Neural cell (in vitro differentiated cells): ENCODE data around the gene ARHGEF10L. TPM values are rescaled to one million over a fixed set of nuclear protein-coding genes. Genes with fewer than 3 reads are reported as not detected.

Experiments
- H2AFZ ChIP-seq: fragments of 200-600, 300-800 bp; sonication (generic), shearing (Covaris generic); 2 replicates; pipeline ENCODE4 v1.6.0; 2014; ENCODE audit warnings: low read depth, mild to moderate bottlenecking, antibody characterized with exemption, low read length, moderate library complexity
- H3F3A ChIP-seq: fragments of 200-600 bp; shearing (Covaris generic); 2 replicates; pipeline ENCODE4 v1.6.1; 2016; ENCODE audit warnings: mild to moderate bottlenecking, moderate library complexity, mixed read lengths, antibody characterized with exemption, low read length; ENCODE audit not compliant: insufficient read depth, poor library complexity, severe bottlenecking
- H3K27ac ChIP-seq: fragments of 200-600, 300-800 bp; sonication (generic), shearing (Covaris generic); 2 replicates; pipeline ENCODE4 v1.5.1; 2014; ENCODE audit warnings: mild to moderate bottlenecking, low read length, moderate library complexity
- H3K27me3 ChIP-seq: fragments of 300-800, 200-600 bp; sonication (generic), shearing (Covaris generic); 2 replicates; pipeline ENCODE4 v1.6.0; 2014; ENCODE audit warnings: mild to moderate bottlenecking, low read depth, low read length, moderate library complexity; ENCODE audit not compliant: insufficient read depth
- H3K36me3 ChIP-seq: fragments of 300-800, 200-600 bp; sonication (generic), shearing (Covaris generic); 2 replicates; pipeline ENCODE4 v1.5.1; 2014; ENCODE audit warnings: mild to moderate bottlenecking, antibody characterized with exemption, low read length, moderate library complexity; ENCODE audit not compliant: insufficient read depth
- H3K4me2 ChIP-seq: fragments of 300-800, 200-600 bp; sonication (generic), shearing (Covaris generic); 2 replicates; pipeline ENCODE4 v1.6.0; 2014; ENCODE audit warnings: mild to moderate bottlenecking, low read length
- H3K4me3 ChIP-seq: fragments of 300-800, 200-600 bp; sonication (generic), shearing (Covaris generic); 2 replicates; pipeline ENCODE4 v1.5.1; 2014; ENCODE audit warnings: mild to moderate bottlenecking, low read length, moderate library complexity
- H3K79me2 ChIP-seq: fragments of 200-600 bp; shearing (Covaris generic); replicated peaks from 2 replicates; pipeline ENCODE4 v1.6.0; 2014; ENCODE audit warnings: mild to moderate bottlenecking, low read length, moderate library complexity; ENCODE audit not compliant: insufficient read depth
- H3K9ac ChIP-seq: fragments of 300-800, 200-600 bp; sonication (generic), shearing (Covaris generic); 2 replicates; pipeline ENCODE4 v1.6.1; 2016; ENCODE audit warnings: mild to moderate bottlenecking, low read length, mixed read lengths
- H3K9me2 ChIP-seq: fragments of 200-600 bp; shearing (Covaris generic); 2 replicates; pipeline ENCODE4 v1.6.1; 2016; ENCODE audit warnings: mild to moderate bottlenecking, low read length, mixed read lengths; ENCODE audit not compliant: insufficient read depth
- H3K9me3 ChIP-seq: fragments of 200-600, 300-800 bp; sonication (generic), shearing (Covaris generic); 2 replicates; pipeline ENCODE4 v1.6.1; 2016; ENCODE audit warnings: mild to moderate bottlenecking, mixed run types, low read length, moderate library complexity, mixed read lengths
- H4K20me1 ChIP-seq: fragments of 200-600 bp; shearing (Covaris generic); 2 replicates; pipeline ENCODE4 v1.6.1; 2016; ENCODE audit warnings: mild to moderate bottlenecking, mixed run types; ENCODE audit not compliant: insufficient read depth
- CTCF ChIP-seq: fragments of 450-650 bp; IDR thresholded peaks from 2 replicates; pipeline ENCODE4 v1.5.1; 2014; ENCODE audit warnings: antibody characterized with exemption, mild to moderate bottlenecking, moderate library complexity; ENCODE audit not compliant: poor library complexity, severe bottlenecking
- EP300 ChIP-seq: fragments of 450-650 bp; conservative IDR thresholded peaks from 2 replicates; pipeline ENCODE4 v1.6.1; 2014; ENCODE audit warnings: antibody characterized with exemption, mild to moderate bottlenecking, moderate library complexity; ENCODE audit not compliant: poor library complexity, severe bottlenecking
- EZH2 ChIP-seq: fragments of 200-600, 300-800 bp; shearing (Covaris generic), sonication (generic); IDR thresholded peaks from 2 replicates; pipeline ENCODE4 v1.6.1; 2014; ENCODE audit warnings: antibody characterized with exemption, low read length, borderline replicate concordance, mild to moderate bottlenecking; ENCODE audit not compliant: insufficient read depth, poor library complexity, severe bottlenecking
- MXI1 ChIP-seq: fragments of 450-650 bp; conservative IDR thresholded peaks from 2 replicates; pipeline ENCODE4 v1.6.1; 2014; ENCODE audit warnings: antibody characterized with exemption, mild to moderate bottlenecking; ENCODE audit not compliant: poor library complexity, severe bottlenecking
- POLR2AphosphoS5 ChIP-seq: IDR thresholded peaks from 2 replicates; pipeline ENCODE4 v1.6.1; 2012
- RAD21 ChIP-seq: fragments of 450-650 bp; conservative IDR thresholded peaks from 2 replicates; pipeline ENCODE4 v1.6.1; 2014; ENCODE audit warnings: antibody characterized with exemption, mild to moderate bottlenecking, moderate library complexity
- REST ChIP-seq: IDR thresholded peaks from 2 replicates; pipeline ENCODE4 v1.6.1; 2012; ENCODE audit warnings: borderline replicate concordance
- SMC3 ChIP-seq: fragments of 450-650 bp; conservative IDR thresholded peaks from 2 replicates; pipeline ENCODE4 v1.6.1; 2014; ENCODE audit warnings: antibody characterized with exemption, mild to moderate bottlenecking, moderate library complexity; ENCODE audit not compliant: poor library complexity
- TAF1 ChIP-seq: IDR thresholded peaks from 2 replicates; pipeline ENCODE4 v1.6.1; 2012; ENCODE audit warnings: low read depth
- polyA plus RNA-seq: library from polyadenylated mRNA; depleted of rRNA; stranded (reverse); fragments of >200 nt; gene quantifications from 2 replicates; pipeline ENCODE4 v1.2.3, GENCODE V29; 2014

Gene ARHGEF10L
- polyA plus RNA-seq, 1 donor from 2014 or later, result 123 TPM

- H3K9me2 ChIP-seq, result no peaks in the 10 kb centered on the region
- no peak overlapping the region for H3K4me2 ChIP-seq
- no peak overlapping the region for H3K9ac ChIP-seq
- H3K36me3 ChIP-seq, result no peaks in the 10 kb centered on the region
- H4K20me1 ChIP-seq, result no peaks in the 10 kb centered on the region
- no peak overlapping the region for H3K27ac ChIP-seq
- H3K9me3 ChIP-seq, result no peaks in the 10 kb centered on the region
- TF ChIP-seq MXI1 (no peak), CTCF (no peak), TAF1 (no peak), EP300 (no peak), POLR2AphosphoS5 (no peak), REST (no peak), RAD21 (no peak), SMC3 (no peak), EZH2 (no peak)
- no peaks in the 10 kb centered on the region for H3K79me2 ChIP-seq
- no peak overlapping the region for H3K4me3 ChIP-seq
- no peaks in the 10 kb centered on the region for H3K27me3 ChIP-seq
- H3F3A ChIP-seq, result no peaks in the 10 kb centered on the region
- H2AFZ ChIP-seq, result no peak overlapping the region
These were observed 145.3 kb downstream of the ARHGEF10L start for GRCh38 chr1:17684810-17685209.

GRCh38 chr1:17686258-17686657 lies 146.8 kb downstream of the ARHGEF10L start:
- no peak overlapping the region for H2AFZ ChIP-seq
- no peaks in the 10 kb centered on the region for H3K79me2 ChIP-seq
- H3K9me2 ChIP-seq, result no peaks in the 10 kb centered on the region
- no peaks in the 10 kb centered on the region for H3K36me3 ChIP-seq
- H3K27ac ChIP-seq, result no peak overlapping the region
- H3K9me3 ChIP-seq, result no peaks in the 10 kb centered on the region
- no peak for TF ChIP-seq REST
- no peaks in the 10 kb centered on the region for H3F3A ChIP-seq
- H3K4me2 ChIP-seq, result no peak overlapping the region
- no peak overlapping the region for H3K9ac ChIP-seq
- no peak overlapping the region for H3K4me3 ChIP-seq
- H4K20me1 ChIP-seq, result no peaks in the 10 kb centered on the region
- H3K27me3 ChIP-seq, result no peaks in the 10 kb centered on the region
